HG03442 (cell line): ENCODE data around the gene NKD1.
"Not testable (repeated sequence)": the region's sequence is repeated elsewhere in the genome, so short reads cannot be mapped to it uniquely, and the experiment has no call there.

ENCODE experiments used
- ATAC-seq: cut with Tn5 transposase; IDR thresholded peaks from one replicate; pipeline ENCODE4 v1.9.1; 2021; ENCODE audit warnings: mild to moderate bottlenecking, moderate library complexity; ENCODE audit not compliant: unreplicated experiment

The NKD1 gene

DNA sequence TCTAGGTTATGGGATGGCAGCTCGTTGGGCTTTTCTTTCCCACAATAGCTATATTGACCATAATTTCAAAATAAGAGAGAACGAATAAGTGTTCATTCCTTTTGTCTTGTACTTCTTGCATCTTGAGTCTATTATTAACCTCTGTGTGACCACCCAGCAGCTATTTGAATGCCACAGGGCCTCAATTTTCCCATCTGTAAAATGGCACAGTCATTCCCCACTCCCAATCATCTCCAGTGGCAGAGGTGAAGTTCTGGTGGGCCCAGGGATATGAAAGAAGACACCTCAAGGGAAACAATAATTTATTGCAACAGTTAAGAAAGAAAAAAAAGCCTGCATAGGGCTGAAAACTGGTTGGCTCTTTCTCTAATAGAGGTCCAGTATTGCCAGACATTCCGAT lies 28.6 kb upstream of the NKD1 start:
- no peak for ATAC-seq

DNA sequence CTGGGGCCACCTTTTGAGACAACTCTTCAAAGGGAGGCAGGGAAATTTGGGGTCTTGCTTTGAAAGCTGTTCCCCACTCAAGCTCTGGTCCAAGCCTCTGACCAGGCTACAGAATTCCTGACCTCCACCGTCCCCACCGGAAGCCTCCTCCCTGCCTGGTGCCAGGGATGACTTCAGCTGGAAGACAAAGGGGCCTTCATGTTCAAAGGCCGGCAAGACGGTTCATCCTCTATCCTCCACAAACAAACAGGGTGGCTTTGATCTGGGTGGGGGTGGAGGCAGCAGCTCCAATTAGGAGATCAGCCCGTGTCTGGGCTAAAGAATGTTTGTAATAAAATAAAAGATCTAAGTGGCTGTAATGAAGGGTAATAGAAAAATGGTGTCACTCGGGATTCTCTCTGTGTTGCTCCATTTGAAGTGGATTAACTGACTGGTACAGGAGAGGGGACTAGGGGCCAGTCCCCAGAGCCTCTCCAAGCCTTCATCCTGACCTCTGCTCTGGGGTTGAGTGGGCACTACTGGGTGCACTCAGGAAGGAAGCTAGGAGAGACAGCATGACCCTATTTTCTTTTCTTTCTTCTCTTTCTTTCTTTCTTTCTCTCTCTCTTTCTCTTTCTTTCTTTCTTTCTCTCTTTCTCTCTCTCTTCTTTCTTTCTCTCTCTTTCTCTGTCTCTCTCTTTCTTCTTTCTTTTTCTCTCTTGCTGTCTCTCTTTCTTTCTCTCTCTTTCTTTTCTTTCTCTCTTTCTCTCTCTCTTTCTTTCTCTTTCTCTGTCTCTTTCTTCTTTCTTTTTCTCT lies 27.5 kb upstream of the NKD1 start:
- no peak for ATAC-seq

DNA sequence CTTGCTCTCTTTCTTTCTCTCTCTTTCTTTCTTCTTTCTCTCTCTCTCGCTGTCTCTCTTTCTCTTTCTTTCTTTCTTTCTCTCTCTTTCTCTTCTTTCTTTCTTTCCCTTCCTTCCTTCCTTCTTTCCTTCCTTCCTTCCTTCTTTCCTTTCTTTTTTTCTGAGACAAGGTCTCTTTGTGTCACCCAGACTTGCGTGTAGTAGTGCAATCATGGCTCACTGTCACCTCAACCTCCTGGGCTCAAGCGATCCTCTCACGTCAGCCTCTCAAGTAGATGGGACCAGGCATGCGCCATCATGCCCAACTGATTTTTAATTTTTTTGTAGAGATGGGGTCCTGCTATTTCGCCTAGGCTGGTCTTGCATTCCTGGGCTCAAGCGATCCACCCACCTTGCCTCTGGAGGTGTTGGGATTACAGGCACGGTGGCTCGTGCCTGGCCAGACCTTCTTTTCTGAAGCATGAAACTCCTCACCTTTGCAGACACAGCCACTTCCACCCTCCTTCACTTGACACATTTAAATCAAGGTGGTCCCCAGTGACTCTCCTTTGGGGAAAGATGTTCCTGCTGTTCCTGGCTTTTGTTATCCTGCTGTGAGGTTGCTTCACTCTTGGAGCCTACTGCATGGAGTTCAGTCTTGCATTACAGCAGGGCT lies 26.8 kb upstream of the NKD1 start:
- no peak for ATAC-seq

DNA sequence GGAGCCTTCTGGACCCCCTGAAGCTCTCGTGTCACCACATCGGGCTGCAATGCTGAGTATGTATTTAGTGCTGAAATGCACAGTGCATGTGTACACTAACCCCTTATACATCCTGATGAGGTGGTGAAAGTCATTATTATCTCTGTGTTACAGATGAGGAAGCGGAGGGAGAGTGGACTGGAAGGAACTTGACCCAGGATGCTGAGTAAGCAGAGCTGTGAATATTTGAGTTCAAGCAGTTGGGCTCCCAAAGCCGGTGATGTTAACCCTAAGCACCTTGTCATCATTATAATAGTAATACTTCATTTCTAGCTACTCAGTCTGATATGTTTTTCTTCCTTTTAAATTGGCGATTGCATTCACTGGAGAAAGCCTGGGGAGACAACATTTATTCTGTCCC lies 25.9 kb upstream of the NKD1 start:
- no peak for ATAC-seq

DNA sequence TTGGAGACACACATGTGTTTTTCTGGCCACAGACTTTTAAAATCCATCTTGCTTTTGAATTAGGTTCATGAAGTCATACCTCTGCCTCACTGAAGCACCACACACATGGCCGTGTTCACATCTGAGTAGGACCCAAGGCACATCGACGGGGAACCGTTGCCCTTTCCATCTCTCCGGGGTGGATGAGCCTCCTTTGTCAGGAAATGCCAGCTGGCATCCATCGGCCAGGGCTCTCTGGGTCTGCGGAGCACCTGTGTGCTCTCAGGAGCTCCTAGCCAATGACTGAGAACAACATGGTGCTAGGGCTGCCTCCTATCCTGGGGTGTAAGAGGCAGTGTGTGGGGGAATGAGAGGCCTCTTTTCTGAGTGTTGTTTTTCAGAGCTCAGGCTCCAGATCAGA lies 24.5 kb upstream of the NKD1 start:
- no peak for ATAC-seq

DNA sequence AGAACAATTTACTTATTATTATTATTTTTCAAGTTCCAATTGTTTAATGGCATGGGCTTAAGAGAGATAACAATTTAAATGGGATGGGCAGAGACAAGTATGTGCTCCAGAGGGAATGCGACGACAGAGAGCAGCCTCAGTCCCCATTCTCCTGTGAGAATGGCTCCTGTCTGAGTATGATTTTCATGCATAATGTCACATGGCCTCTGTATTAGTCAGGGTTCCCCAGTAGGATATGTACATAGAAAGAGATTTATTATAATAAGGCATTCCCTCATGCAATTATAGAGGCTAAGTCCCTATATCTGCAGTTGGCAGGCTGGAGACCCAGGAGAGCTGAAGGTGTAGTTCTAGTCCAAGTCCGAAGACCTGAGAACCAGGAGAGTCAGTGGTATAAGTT lies 22.9 kb upstream of the NKD1 start:
- no peak for ATAC-seq

DNA sequence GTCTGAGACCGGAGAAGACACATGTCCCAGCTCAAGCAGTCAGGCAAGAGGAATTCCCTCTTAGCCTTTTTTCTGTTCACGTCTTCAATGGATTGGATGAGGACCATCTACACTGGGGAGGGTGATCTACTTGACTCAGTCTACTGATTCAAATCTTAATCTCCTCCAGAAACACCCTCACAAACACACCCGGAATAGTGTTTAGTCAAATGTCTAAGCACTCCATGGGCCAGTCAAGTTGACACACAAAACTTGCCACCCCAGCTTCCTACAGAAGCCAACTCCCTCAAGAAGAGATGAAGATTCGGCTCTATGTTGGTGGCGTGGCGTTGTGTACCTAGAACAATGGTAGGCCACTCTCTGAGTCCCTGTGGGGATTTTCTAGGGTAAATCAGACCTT lies 22.5 kb upstream of the NKD1 start:
- ATAC-seq = no peak

DNA sequence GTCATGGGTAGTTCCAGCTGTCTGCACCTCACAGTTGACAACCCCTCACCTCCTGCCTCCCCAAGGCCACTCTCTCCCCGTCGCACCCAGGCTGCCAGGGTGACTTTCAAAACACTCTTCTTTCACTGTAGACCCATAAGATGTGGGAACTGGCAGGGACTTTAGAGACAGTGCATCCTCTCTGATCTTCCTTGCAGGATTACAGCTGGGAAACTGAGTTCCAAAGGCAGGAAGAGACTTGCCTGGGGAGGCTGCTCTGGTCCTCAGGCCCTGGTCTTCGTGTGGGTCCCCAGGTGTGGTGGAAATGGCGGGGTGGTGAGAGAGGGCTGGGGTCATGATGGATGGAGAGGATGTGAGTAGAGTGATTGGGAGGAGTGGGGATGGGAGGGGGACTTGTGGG lies 21.9 kb upstream of the NKD1 start:
- ATAC-seq = no peak

DNA sequence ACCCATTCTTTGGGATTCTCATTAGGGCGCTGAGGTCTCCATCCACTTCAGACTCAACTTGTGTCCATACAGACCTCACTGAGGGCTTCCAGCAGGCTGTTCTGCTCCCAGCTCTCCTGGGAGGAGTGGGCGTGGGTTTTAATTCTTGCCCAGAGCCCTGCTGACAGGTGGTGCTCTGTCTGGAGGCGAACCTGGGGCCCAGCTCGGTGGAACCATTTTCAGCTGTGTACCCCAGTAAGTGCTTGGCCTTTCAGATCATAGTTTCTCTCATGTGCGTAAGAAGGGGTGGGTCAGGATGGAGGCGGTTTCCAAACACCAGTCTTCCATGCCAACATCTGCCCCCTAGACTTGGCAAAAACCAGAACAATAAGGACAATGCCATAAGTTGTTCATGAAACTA lies 21.4 kb upstream of the NKD1 start:
- no peak for ATAC-seq

DNA sequence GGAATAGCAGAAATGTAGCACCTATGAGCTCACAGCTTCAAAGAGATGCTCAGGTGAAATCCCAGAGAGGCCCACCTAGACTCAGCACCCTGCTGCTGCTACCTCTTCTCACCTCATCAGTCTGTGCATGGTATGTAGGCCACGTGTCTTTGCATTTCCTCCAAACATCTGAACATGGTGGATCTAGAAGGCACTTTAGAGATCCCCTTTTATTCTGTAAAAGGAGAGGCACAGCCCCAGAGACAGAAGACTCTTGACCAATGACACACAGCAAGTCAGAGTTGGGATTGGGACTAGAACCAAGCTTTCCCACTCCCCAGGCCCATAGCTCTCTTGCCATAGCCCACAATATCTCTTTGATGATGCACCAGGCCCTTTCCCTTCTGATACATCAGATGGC lies 19.4 kb upstream of the NKD1 start:
- ATAC-seq = no peak

DNA sequence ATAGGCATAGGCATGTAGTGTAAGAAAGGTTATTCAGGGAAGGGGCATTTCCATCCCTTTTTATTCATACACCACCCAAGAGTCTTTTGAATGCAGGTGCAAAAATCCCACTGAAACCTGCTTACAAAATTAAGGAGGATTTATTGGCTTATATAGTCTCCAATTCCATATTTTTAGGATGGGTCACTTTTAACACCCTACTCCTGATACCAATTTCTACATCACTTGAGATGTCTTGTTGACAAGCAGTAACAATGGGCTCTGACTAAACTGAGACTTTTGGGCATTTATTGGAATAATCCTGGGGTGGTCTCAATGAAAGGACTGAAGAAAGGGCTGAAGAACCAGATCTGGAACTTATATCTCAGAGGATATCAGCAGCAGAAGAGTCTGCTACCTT lies 18.9 kb upstream of the NKD1 start:
- ATAC-seq = no peak

DNA sequence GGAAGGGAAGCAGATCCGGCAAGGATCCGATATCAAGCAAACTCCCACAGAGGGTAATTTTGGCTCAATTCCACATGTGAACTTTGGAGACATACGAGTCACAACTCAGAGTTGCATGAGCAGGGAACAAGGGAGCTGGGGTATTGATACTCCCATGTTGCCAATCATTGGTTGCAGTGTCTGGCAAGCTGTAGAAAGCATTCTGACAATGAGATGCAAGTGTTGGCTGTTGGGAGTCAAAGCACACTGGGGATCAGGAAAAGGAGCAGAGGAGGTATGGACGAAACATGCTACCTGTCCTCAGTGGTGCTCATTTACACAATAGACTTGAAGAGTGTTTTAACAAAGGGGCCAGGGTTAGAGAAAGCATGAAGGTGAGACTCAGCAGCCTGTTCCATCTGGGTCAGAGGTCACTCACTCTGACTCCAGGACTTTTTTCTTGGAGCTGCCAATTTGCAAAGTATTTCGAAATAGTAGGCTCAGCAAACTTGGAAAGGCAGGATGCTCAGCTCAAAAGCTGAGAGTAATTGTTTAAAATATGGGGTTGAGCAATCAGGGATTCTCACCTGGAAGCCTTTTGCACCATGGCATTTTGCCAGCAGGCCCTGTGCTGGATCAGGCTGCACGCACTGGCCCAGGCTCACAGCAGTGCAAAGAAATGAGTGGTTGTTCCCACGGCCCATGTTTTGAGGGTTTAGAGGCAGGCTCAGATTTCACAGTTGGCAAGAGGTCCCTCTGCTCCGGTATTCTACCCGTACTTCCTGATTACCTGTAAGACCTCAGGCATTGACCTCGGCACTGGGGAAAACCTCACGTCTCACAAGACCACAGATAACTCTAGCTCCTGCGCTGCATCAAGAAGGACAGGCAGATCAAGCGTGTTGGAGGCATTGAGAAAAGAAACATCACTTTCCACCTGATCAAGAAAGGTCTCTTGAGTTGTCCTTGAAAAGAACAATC lies 17.6 kb upstream of the NKD1 start:
- ATAC-seq = no peak

DNA sequence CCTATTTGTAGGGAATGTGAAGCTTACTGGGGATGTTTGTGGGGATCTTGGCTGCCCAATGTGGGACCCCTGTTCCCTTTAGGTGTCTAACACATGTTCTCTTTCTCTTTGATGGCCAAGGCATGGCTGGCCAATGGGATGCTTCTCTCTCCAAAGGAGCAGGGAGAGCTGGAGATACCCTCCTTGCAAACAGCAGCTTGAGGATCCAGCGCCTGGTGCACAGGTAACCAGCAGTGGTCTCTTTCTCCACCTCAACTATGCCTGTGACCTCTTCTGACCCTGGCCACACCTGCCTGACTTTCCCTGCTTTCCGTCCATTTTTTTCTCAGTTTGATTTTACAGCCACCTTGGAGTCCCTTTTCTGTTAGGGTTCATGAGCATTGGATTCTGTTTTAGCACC lies 16.8 kb upstream of the NKD1 start:
- ATAC-seq = no peak

DNA sequence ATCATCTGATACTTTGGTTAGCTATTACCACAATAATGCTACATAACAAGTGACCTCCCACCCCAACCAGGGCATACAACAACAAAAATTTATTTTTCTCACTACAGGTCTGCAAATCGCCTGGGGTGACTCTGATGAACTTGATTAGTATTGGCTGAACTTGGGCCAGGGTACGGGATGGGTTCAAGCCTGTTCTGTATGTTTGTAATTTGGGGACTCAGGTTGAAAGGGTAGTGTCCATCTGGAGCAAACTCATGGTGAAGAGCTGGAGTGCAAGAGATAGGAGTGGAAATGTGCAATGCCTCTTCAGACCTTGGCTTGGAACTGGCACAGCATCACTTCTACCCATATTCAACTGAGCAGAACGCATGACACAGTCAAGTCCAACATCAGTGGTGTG lies 16.3 kb upstream of the NKD1 start:
- no peak for ATAC-seq

DNA sequence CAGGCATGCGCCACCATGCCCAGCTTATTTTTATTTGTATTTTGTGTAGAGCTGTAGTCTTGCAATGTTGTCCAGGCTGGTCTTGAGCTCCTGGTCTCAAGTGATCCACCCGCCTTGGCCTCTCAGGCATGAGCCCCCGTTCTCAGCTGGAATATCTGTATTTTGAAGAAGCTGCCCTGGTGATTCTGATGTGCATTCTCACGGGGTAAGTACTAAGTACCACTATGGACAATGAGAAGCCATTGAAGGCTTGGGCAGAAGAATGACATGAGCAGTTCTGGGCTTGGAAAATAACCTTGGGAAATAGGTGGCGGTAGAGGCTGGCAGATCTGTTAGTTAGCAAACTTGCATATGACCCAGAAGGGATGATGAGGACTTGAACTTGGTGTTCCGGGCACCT lies 15.6 kb upstream of the NKD1 start:
- no peak for ATAC-seq

DNA sequence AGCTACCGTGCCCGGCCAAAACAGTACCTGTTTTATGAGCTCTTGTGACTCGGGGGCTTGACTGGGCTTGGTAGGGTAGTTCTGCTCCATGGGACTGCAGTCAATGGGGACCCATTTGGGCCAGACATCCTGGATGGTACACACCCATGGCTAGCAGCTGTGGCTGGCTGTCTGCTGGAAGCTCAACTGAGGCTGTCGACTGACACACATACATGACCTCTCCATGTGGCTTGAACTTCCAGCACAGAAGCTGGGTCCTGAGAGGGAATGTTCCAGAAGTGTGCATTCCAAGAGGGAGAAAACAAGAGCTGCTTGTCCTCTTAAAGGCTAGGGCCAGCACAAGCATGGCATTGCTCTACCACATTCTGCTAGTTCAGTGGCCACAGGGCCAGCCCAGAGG lies 14.9 kb upstream of the NKD1 start:
- ATAC-seq = no peak

DNA sequence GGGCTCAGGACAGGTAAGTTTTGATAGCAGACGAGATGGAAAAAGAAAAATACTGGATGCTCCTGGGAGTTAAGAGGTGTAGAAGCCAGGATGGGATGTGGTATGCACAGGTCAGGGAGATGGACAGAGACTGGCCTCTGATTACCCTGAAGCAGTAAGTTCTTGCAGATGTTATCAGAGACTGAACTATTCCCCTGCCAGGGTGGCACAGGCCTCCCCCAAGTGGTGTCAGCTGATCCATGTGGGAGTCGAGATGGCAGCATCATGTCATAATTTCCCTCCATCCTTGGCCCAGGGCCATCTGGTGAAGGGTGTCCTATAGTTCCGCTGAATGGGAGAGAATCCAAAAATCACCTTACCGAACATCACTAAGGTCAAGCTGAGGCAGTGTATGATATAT lies 14.1 kb upstream of the NKD1 start:
- ATAC-seq = no peak

DNA sequence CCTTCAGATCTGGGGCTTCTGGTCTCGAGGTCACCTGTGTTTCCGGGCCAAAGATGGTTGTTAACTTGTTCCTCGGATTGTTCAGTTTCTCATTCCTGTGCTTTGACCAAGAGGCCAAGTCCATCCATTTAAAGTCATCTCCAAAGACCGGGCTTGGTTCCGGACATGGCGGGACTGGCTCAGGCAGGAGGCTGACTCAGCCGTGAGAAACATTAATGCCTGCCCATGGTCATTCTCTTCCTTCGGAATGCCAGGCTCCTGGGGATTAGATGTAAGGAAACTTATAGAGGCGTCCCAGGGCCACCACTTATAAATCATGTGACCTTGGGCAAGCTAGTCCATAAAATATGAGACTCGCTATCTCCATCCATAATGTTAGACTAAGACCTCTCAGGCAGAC lies 13.6 kb upstream of the NKD1 start:
- no peak for ATAC-seq

DNA sequence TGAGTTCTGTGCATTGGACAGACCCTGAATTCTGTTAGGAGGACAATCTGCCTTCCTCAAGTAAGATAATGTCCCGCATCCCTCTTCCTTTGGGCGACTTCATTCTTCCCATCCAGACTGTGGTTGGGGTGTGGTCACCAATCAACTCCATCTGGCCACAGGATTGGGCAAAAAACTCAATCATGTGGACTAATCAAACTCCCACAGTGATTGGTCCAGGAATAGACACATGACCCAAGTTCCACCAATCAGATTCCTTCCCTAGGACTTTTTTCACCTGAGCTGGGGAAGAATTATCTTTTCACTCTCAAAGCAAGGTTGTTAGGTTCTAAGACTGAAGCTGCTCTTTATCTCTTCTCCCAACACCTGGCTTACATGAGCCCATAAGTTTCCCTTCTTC lies 13.2 kb upstream of the NKD1 start:
- no peak for ATAC-seq

DNA sequence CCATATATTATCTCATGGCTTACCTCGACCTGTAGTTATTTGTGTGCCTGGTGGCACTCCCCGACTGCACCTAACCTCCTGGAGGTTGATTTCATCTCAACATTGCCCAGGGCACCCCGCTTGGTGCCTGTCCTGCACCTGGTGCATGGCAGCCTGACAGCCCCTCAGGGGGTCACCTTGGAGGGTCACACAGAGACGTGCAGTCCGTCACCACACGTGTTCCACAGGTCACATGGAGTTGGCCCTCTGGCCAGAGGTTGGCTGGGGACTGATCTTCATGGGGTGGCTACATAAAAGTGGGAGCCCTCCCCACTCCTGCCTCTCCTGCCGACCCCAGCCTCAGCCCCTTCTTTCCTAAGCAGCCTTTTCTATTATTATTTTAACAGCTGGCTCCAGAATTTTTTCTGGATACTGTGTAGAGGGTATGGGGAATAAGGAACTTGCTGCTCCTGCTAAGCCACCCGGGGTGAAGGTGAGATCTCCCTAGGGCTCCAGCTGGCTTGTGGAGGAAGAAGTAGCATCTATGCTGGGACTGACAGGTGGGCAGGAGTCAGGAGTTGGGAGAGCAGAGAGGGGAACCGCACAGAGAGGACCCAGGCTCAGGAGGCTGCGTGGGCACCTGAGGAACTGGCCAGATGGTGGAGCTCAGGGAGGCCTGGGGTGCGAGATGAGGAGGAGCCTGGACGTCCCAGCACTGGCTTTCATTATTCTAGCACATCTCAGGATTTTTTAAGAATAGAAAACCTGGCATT lies 12.5 kb upstream of the NKD1 start:
- ATAC-seq = no peak

DNA sequence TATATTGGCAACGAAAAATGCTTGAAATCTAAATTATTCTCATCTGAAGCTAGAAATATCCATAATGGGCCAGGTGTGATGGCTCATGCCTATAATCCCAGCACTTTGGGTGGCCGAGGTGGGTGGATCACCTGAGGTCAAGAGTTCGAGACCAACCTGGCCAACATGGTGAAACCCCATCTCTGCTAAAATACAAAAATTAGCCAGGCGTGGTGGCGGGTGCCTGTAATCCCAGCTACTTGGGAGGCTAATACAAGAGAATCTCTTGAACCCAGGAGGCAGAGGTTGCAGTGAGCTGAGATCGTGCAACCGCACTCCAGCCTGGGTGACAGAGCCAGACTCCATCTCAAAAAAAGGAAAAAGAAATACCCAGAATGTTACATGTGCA lies 11.9 kb upstream of the NKD1 start:
- ATAC-seq = not testable (repeated sequence)
